Right lobe of liver (tissue), 4 donors: ENCODE measurements around the gene WDR89.

Experiments used
- CTCF ChIP-seq, 4 donors: fragments of 200-600 bp in 3 of 4; fragments of 450-650 bp in 1 of 4; IDR thresholded peaks; one replicate each; pipeline versions ENCODE4 v1.5.1 to v1.8.0; 2016 to 2022; ENCODE audit warnings: antibody characterized with exemption in 4 of 4, mild to moderate bottlenecking in 2 of 4
- POLR2A ChIP-seq: fragments of 450-650 bp; IDR thresholded peaks from one replicate; pipeline ENCODE4 v1.6.1; 2017; ENCODE audit warnings: antibody characterized with exemption, mild to moderate bottlenecking
- donor health status: DM: no; HTN: no; CAD: no.
- donor health status: DM: no; HTN: no; CAD: no.
- donor health status: DM: no; HTN: yes; CAD: no.

GRCh38 chr14:63670692-63671091 is 29.0 kb upstream of the WDR89 start:
- no peak for TF ChIP-seq POLR2A
- TF ChIP-seq CTCF (IDR thresholded peaks at IDR 0.05) = no peak
